Bronchial epithelial cell (primary cell): ENCODE measurements around the gene HOPX. TPM values are rescaled to one million over a fixed set of nuclear protein-coding genes. Genes with fewer than 3 reads are reported as not detected.
"Not testable (repeated sequence)": the region's sequence is repeated elsewhere in the genome, so short reads cannot be mapped to it uniquely, and the experiment has no call there.

Experiments
- DNase-seq: peaks from one replicate; pipeline ENCODE4 v3.0.0-alpha.2; 2010; ENCODE audit warnings: low read depth
- FAIRE-seq: peaks from 2 replicates; lab custom pipeline; 2011; peaks lifted over from hg19 to GRCh38; lab: Jason Lieb, UNC
- H3K27me3 ChIP-seq: 2 replicates; pipeline ENCODE4 v1.5.1; 2011; ENCODE audit warnings: low read length; ENCODE audit not compliant: control insufficient read depth, insufficient read depth
- H3K36me3 ChIP-seq: 2 replicates; pipeline ENCODE4 v1.5.1; 2011; ENCODE audit warnings: low read length; ENCODE audit not compliant: control insufficient read depth, insufficient read depth
- H3K4me3 ChIP-seq: 2 replicates; pipeline ENCODE4 v1.5.1; 2011; ENCODE audit warnings: mild to moderate bottlenecking, low read depth, low read length, control low read depth
- CTCF ChIP-seq: IDR thresholded peaks from 2 replicates; pipeline ENCODE4 v1.5.1; 2011; ENCODE audit warnings: mild to moderate bottlenecking, moderate library complexity, low read length, control low read depth, inconsistent platforms; ENCODE audit not compliant: insufficient read depth, severe bottlenecking
- total RNA-seq: library from RNA; depleted of rRNA; stranded (reverse); fragments of >200 nt; gene quantifications from 2 replicates; pipeline ENCODE4 v1.2.1, GENCODE V29; 2014

HOPX gene
- total RNA-seq, 1 donor from 2014 or later: 30.8 TPM

- FAIRE-seq (no peak), DNase-seq (no peak)
- H3K36me3 ChIP-seq: no peaks in the 10 kb centered on the region
- no peak for TF ChIP-seq CTCF
- H3K4me3 ChIP-seq: no peak overlapping the region
- H3K27me3 ChIP-seq: no peaks in the 10 kb centered on the region
Observed at GRCh38 chr4:56677711-56678110, 3.4 kb downstream of the HOPX start.

- TF ChIP-seq CTCF: no peak
- no peaks in the 10 kb centered on the region for H3K27me3 ChIP-seq
- H3K4me3 ChIP-seq: no peak overlapping the region
- H3K36me3 ChIP-seq: no peaks in the 10 kb centered on the region
- DNase-seq: no peak
- FAIRE-seq: no peak
Observed at GRCh38 chr4:56674984-56675383, 6.1 kb downstream of the HOPX start.

GRCh38 chr4:56671860-56672259 lies 9.2 kb downstream of the HOPX start:
- Histone ChIP-seq H3K4me3 (no peak overlapping the region), H3K36me3 (no peaks in the 10 kb centered on the region), H3K27me3 (no peaks in the 10 kb centered on the region)
- TF ChIP-seq CTCF: no peak
- DNase-seq (peak; percentile 84), FAIRE-seq (no peak)

DNA sequence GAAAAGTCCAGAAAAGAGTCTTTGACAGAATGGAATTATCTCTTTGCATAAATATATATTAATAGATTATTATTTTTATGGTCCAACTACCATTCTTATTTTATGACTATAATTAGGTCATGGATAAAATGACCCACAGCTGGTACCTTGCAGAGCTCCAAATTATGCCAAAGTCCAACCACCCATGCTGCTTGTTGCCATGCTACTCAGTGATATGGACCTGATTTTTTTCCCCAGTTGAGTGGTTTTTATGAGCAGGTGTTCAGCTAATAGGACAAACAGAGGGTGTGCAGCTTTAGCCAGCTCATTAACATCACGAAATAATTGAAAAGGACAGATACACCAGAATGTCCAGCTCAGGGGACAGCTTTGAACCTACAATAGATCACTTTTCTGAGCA lies 9.7 kb downstream of the HOPX start:
- Histone ChIP-seq H3K27me3 (no peaks in the 10 kb centered on the region), H3K36me3 (no peaks in the 10 kb centered on the region), H3K4me3 (no peak overlapping the region)
- TF ChIP-seq CTCF: no peak
- DNase-seq (no peak), FAIRE-seq (no peak)

DNA sequence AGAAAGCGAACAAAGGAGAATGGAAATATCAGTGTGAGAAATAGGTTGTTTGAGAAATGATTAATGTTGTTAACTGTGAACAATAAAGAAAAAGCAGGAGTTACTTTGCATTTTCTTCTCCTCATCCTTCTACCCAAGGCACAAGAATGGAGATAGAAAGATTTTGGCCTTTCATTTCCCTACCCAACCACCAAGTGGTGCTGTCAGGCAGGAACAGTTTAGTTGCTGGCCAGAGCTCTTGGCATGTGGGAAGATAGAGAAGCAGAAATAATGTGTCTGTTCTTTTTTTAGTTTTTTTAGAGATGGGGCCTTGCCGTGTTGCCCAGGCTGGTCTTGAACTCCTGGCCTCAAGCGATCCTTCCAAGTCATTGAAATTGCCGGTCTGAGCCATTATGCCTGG lies 12.8 kb downstream of the HOPX start:
- FAIRE-seq (no peak), DNase-seq (no peak)

GRCh38 chr4:56667396-56667795 lies 13.7 kb downstream of the HOPX start:
- H3K4me3 ChIP-seq, H3K36me3 ChIP-seq, DNase-seq, H3K27me3 ChIP-seq: not testable (repeated sequence)
- FAIRE-seq: peak; percentile 40

More for the DNA sequence above, 12.8 kb downstream of the HOPX start:
- peak; percentile 61 for TF ChIP-seq CTCF
- Histone ChIP-seq H3K4me3 (no peak overlapping the region), H3K36me3 (no peaks in the 10 kb centered on the region), H3K27me3 (no peaks in the 10 kb centered on the region)
